Measurements from ENCODE around the gene GUCY1A1. TPM values are rescaled to one million over a fixed set of nuclear protein-coding genes. Genes with fewer than 3 reads are reported as not detected.

Gene GUCY1A1
- total RNA-seq, 1 experiment from 2014 or later = 23.6 TPM

DNA sequence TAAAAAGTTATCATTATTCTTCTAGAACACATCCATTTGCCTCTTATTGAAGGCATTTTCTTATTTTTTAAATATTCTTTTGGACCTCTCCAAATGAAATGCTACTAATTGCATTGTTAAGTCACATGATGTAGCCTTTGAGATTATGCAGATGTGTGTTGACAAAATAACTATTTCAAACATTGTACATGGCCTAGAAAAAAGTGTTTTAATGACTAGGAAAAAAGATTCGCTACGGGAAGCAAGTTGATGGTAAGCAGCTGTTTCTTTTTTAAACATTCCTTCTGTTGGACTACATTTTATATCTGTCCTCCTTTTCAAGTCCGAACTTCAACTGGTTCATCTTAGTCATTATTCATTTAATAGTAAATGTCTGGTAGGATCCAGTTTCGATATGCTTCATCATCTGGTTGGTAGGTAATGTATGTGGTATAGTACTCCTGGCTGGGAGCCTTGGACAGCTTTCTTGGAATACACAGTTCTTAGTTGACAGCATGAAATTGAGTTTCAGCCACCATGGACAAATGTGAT lies 34.3 kb upstream of the GUCY1A1 start:
- H3K36me3 Mint-ChIP-seq (ENCODE audit: insufficient read depth, unreplicated experiment) = no peaks in the 10 kb centered on the region
- BruUV-seq (replicated peaks) = no TSS peak
- no peak overlapping the region for H3K27ac Mint-ChIP-seq (ENCODE audit: unreplicated experiment)
- no peak for DNase-seq
- no peak for TF ChIP-seq CTCF (IDR thresholded peaks at IDR 0.05; ENCODE audit: unreplicated experiment)
- H3K9me3 Mint-ChIP-seq (ENCODE audit: low read depth, unreplicated experiment) = peaks cover 2% of the 10 kb centered on the region
- no peak overlapping the region for H3K4me3 Mint-ChIP-seq (ENCODE audit: low read depth, unreplicated experiment)
- no peaks in the 10 kb centered on the region for H3K4me1 Mint-ChIP-seq (ENCODE audit: low read depth, unreplicated experiment)
- H3K27me3 Mint-ChIP-seq (ENCODE audit: unreplicated experiment) = no peaks in the 10 kb centered on the region
- CTCF ChIA-PET = interaction anchor here (0.7 kb wide), 1 partner anchor 277 kb away, joined by 5 read pairs; no protein-coding TSS in a partner anchor
- intact Hi-C loops (cut with micrococcal nuclease; ENCODE audit: unreplicated experiment) = no loop called here

GRCh38 chr4:155638195-155638965 lies 28.3 kb upstream of the GUCY1A1 start:
- Mint-ChIP-seq H3K4me1 (ENCODE audit: low read depth, unreplicated experiment) (no peaks in the 10 kb centered on the region), H3K27me3 (ENCODE audit: unreplicated experiment) (no peaks in the 10 kb centered on the region), H3K4me3 (ENCODE audit: low read depth, unreplicated experiment) (no peak overlapping the region), H3K9me3 (ENCODE audit: low read depth, unreplicated experiment) (peaks cover 2% of the 10 kb centered on the region), H3K27ac (ENCODE audit: unreplicated experiment) (no peak overlapping the region), H3K36me3 (ENCODE audit: insufficient read depth, unreplicated experiment) (no peaks in the 10 kb centered on the region)
- no peak for TF ChIP-seq CTCF (IDR thresholded peaks at IDR 0.05; ENCODE audit: unreplicated experiment)
- intact Hi-C loops (cut with micrococcal nuclease; ENCODE audit: unreplicated experiment) = no loop called here
- DNase-seq = no peak
- CTCF ChIA-PET = no interaction called here
- BruUV-seq (replicated peaks) = no TSS peak

GRCh38 chr4:155639704-155640523 lies 26.7 kb upstream of the GUCY1A1 start:
- no peak for TF ChIP-seq CTCF (IDR thresholded peaks at IDR 0.05; ENCODE audit: unreplicated experiment)
- Mint-ChIP-seq H3K36me3 (ENCODE audit: insufficient read depth, unreplicated experiment) (no peaks in the 10 kb centered on the region), H3K27me3 (ENCODE audit: unreplicated experiment) (no peaks in the 10 kb centered on the region), H3K4me3 (ENCODE audit: low read depth, unreplicated experiment) (no peak overlapping the region), H3K27ac (ENCODE audit: unreplicated experiment) (no peak overlapping the region), H3K9me3 (ENCODE audit: low read depth, unreplicated experiment) (peaks cover 2% of the 10 kb centered on the region), H3K4me1 (ENCODE audit: low read depth, unreplicated experiment) (no peaks in the 10 kb centered on the region)
- CTCF ChIA-PET = no interaction called here
- intact Hi-C loops (cut with micrococcal nuclease; ENCODE audit: unreplicated experiment) = no loop called here
- BruUV-seq (replicated peaks) = no TSS peak
- no peak for DNase-seq

GRCh38 chr4:155640751-155641150 lies 25.9 kb upstream of the GUCY1A1 start:
- no peaks in the 10 kb centered on the region for H3K9me3 Mint-ChIP-seq (ENCODE audit: low read depth, unreplicated experiment)
- H3K27ac Mint-ChIP-seq (ENCODE audit: unreplicated experiment) = no peak overlapping the region
- H3K4me1 Mint-ChIP-seq (ENCODE audit: low read depth, unreplicated experiment) = no peaks in the 10 kb centered on the region
- DNase-seq = no peak
- BruUV-seq (replicated peaks) = no TSS peak
- CTCF ChIA-PET = no interaction called here
- no peak for TF ChIP-seq CTCF (IDR thresholded peaks at IDR 0.05; ENCODE audit: unreplicated experiment)
- H3K4me3 Mint-ChIP-seq (ENCODE audit: low read depth, unreplicated experiment) = no peak overlapping the region
- no peaks in the 10 kb centered on the region for H3K27me3 Mint-ChIP-seq (ENCODE audit: unreplicated experiment)
- no peaks in the 10 kb centered on the region for H3K36me3 Mint-ChIP-seq (ENCODE audit: insufficient read depth, unreplicated experiment)
- intact Hi-C loops (cut with micrococcal nuclease; ENCODE audit: unreplicated experiment) = no loop called here

Measured in Calu3 (cell line).